GM12878 (cell line): ENCODE measurements around the gene KRIT1.

Experiments used
- CHD2 ChIP-seq: IDR thresholded peaks from 2 replicates; pipeline ENCODE4 v1.6.1; 2011; ENCODE audit warnings: low read depth, low read length, improper control_type of control experiment, borderline replicate concordance
- EP300 ChIP-seq, 2 experiments: fragments of 150-350 bp in 1 of 2; IDR thresholded peaks; 2 replicates each; pipeline ENCODE4 v1.6.1; 2011 to 2012; ENCODE audit warnings: low read depth in 2 of 2, low read length in 2 of 2, borderline replicate concordance in 1 of 2, improper control_type of control experiment in 1 of 2, inconsistent platforms in 1 of 2; ENCODE audit not compliant: control insufficient read depth in 1 of 2
- EZH2 ChIP-seq: IDR thresholded peaks from 2 replicates; pipeline ENCODE4 v1.6.1; 2012; ENCODE audit warnings: low read depth, mild to moderate bottlenecking, control low read depth, inconsistent platforms, low read length, borderline replicate concordance; ENCODE audit not compliant: control insufficient read depth
- GABPA ChIP-seq: IDR thresholded peaks from 2 replicates; pipeline ENCODE4 v1.6.1; 2014; ENCODE audit warnings: antibody characterized with exemption, low read depth, mild to moderate bottlenecking, inconsistent platforms
- HDAC2 ChIP-seq: fragments of 200-600 bp; sonication (generic); IDR thresholded peaks from 2 replicates; pipeline ENCODE4 v1.6.1; 2017
- POLR2AphosphoS5 ChIP-seq: IDR thresholded peaks from 2 replicates; pipeline ENCODE4 v1.6.1; 2011; ENCODE audit warnings: mild to moderate bottlenecking, low read length, inconsistent platforms
- RAD21 ChIP-seq: IDR thresholded peaks from 2 replicates; pipeline ENCODE4 v1.6.1; 2011; ENCODE audit warnings: mild to moderate bottlenecking, low read depth, low read length, moderate library complexity; ENCODE audit not compliant: insufficient read depth
- SIN3A ChIP-seq: IDR thresholded peaks from 2 replicates; pipeline ENCODE4 v1.6.1; 2012; ENCODE audit warnings: low read depth, low read length, improper control_type of control experiment
- SREBF2 ChIP-seq: IDR thresholded peaks from 2 replicates; pipeline ENCODE4 v1.6.1; 2012; ENCODE audit warnings: mild to moderate bottlenecking, low read length
- YY1 ChIP-seq: IDR thresholded peaks from 2 replicates; pipeline ENCODE4 v1.6.1; 2011; ENCODE audit warnings: low read depth, mild to moderate bottlenecking, low read length
- ZZZ3 ChIP-seq: IDR thresholded peaks from 2 replicates; pipeline ENCODE4 v1.6.1; 2011; ENCODE audit warnings: low read depth; ENCODE audit not compliant: control insufficient read depth, insufficient read length
- TF ChIP-seq, protein P1 (sequence below): IDR thresholded peaks from 2 replicates; pipeline ENCODE4 v1.6.1; 2011; ENCODE audit warnings: low read depth, low read length, improper control_type of control experiment, borderline replicate concordance
- TF ChIP-seq, protein P2 (sequence below), 3 experiments: IDR thresholded peaks in 2 of 3; conservative IDR thresholded peaks in 1 of 3; 2 replicates each; pipeline ENCODE4 v1.5.1; 2011; ENCODE audit warnings: low read depth in 3 of 3, low read length in 3 of 3, mild to moderate bottlenecking in 3 of 3, control low read depth in 2 of 3, moderate library complexity in 2 of 3, inconsistent platforms in 1 of 3, mixed read lengths in 1 of 3; ENCODE audit not compliant: control insufficient read depth in 2 of 3, insufficient read depth in 1 of 3; ENCODE audit errors: extremely low read depth in 1 of 3
- TF ChIP-seq, protein P3 (sequence below): IDR thresholded peaks from 2 replicates; pipeline ENCODE4 v1.6.1; 2012; ENCODE audit warnings: low read depth, low read length, improper control_type of control experiment

DNA sequence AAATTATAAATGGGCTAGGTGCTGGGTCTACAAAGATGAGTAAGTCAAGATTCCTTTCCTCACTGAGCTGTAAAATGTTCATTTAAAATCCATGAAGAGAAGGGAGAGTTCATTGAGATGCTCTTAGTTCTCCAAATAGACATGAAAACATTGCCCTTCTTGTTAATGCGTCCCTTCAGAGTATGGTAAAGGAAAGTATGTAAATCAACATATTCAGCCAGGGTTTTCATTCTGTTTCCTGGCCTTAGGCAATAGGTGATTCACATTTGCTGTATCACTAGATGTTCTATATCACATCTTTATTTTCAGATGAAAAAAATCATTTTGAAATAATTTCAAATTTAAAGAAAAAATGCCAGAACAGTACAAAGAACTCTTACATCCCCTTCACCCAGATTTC is 5.5 kb upstream of the KRIT1 start:
- TF ChIP-seq EZH2 (no peak), EP300 (IDR thresholded peaks at IDR 0.05; ENCODE audit: borderline replicate concordance in 1 of 2, control insufficient read depth in 1 of 2, low read depth in 2 of 2, low read length in 2 of 2) (no peak), RAD21 (no peak), CHD2 (no peak), GABPA (no peak), ZZZ3 (no peak), SREBF2 (no peak), HDAC2 (no peak), SIN3A (no peak), POLR2AphosphoS5 (no peak), YY1 (no peak)
- TF ChIP-seq, protein P1, sequence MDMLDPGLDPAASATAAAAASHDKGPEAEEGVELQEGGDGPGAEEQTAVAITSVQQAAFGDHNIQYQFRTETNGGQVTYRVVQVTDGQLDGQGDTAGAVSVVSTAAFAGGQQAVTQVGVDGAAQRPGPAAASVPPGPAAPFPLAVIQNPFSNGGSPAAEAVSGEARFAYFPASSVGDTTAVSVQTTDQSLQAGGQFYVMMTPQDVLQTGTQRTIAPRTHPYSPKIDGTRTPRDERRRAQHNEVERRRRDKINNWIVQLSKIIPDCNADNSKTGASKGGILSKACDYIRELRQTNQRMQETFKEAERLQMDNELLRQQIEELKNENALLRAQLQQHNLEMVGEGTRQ: no peak
- TF ChIP-seq, protein P2, sequence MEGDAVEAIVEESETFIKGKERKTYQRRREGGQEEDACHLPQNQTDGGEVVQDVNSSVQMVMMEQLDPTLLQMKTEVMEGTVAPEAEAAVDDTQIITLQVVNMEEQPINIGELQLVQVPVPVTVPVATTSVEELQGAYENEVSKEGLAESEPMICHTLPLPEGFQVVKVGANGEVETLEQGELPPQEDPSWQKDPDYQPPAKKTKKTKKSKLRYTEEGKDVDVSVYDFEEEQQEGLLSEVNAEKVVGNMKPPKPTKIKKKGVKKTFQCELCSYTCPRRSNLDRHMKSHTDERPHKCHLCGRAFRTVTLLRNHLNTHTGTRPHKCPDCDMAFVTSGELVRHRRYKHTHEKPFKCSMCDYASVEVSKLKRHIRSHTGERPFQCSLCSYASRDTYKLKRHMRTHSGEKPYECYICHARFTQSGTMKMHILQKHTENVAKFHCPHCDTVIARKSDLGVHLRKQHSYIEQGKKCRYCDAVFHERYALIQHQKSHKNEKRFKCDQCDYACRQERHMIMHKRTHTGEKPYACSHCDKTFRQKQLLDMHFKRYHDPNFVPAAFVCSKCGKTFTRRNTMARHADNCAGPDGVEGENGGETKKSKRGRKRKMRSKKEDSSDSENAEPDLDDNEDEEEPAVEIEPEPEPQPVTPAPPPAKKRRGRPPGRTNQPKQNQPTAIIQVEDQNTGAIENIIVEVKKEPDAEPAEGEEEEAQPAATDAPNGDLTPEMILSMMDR (IDR thresholded peaks at IDR 0.05 in 2 of 3, conservative IDR thresholded peaks at IDR 0.05 in 1 of 3; ENCODE audit: control insufficient read depth in 2 of 3, extremely low read depth in 1 of 3, insufficient read depth in 1 of 3, low read depth in 3 of 3, low read length in 3 of 3): no peak
- TF ChIP-seq, protein P3, sequence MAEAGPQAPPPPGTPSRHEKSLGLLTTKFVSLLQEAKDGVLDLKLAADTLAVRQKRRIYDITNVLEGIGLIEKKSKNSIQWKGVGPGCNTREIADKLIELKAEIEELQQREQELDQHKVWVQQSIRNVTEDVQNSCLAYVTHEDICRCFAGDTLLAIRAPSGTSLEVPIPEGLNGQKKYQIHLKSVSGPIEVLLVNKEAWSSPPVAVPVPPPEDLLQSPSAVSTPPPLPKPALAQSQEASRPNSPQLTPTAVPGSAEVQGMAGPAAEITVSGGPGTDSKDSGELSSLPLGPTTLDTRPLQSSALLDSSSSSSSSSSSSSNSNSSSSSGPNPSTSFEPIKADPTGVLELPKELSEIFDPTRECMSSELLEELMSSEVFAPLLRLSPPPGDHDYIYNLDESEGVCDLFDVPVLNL: no peak
